CD14-positive monocyte (primary cell): Measurements from ENCODE around the gene U2SURP. TPM values are rescaled to one million over a fixed set of nuclear protein-coding genes. Genes with fewer than 3 reads are reported as not detected.
A peak's percentile ranks its signal among the peaks of the same experiment; 100 is the strongest.
"Not testable (repeated sequence)": the region's sequence is repeated elsewhere in the genome, so short reads cannot be mapped to it uniquely, and the experiment has no call there.

Source experiments
- DNase-seq, 3 donors: peaks; one replicate each; pipeline ENCODE4 v3.0.0-alpha.2; 2011 to 2022
- H2AFZ ChIP-seq: 2 replicates; pipeline ENCODE4 v1.6.0; 2012; ENCODE audit warnings: mild to moderate bottlenecking, low read depth, low read length, inconsistent platforms; ENCODE audit not compliant: insufficient read depth, poor library complexity, severe bottlenecking
- H3K27ac ChIP-seq, 2 donors: 1 replicate in 1 of 2; 2 replicates in 1 of 2; pipeline ENCODE4 v1.5.1; 2012 to 2013; ENCODE audit warnings: low read length in 2 of 2, control low read depth in 1 of 2, inconsistent platforms in 1 of 2, low read depth in 1 of 2, mild to moderate bottlenecking in 1 of 2
- H3K27me3 ChIP-seq, 2 donors: one replicate each; pipeline versions ENCODE4 v1.6.0 to v1.6.1; 2011 to 2013; ENCODE audit warnings: low read length in 2 of 2; ENCODE audit not compliant: control insufficient read depth in 2 of 2, insufficient read depth in 2 of 2
- H3K36me3 ChIP-seq, 2 donors: replicated peaks in 1 of 2; 1 replicate in 1 of 2; 2 replicates in 1 of 2; pipeline versions ENCODE4 v1.5.1 to v1.6.1; 2012 to 2013; ENCODE audit warnings: low read length in 2 of 2, control low read depth in 1 of 2, inconsistent platforms in 1 of 2, mild to moderate bottlenecking in 1 of 2; ENCODE audit not compliant: insufficient read depth in 2 of 2, control insufficient read depth in 1 of 2
- H3K4me1 ChIP-seq, 2 donors: 1 replicate in 1 of 2; 2 replicates in 1 of 2; pipeline versions ENCODE4 v1.5.1 to v1.6.1; 2012 to 2013; ENCODE audit warnings: low read length in 2 of 2, control low read depth in 1 of 2, inconsistent platforms in 1 of 2, mild to moderate bottlenecking in 1 of 2, moderate library complexity in 1 of 2; ENCODE audit not compliant: insufficient read depth in 2 of 2, control insufficient read depth in 1 of 2
- H3K4me2 ChIP-seq: replicated peaks from 2 replicates; pipeline ENCODE3; 2012; ENCODE audit warnings: low read length, moderate library complexity, mild to moderate bottlenecking; ENCODE audit not compliant: poor library complexity, severe bottlenecking; ENCODE audit errors: extremely low read depth
- H3K4me3 ChIP-seq, 3 experiments: fragments of 200-600 bp in 1 of 3; sonication (generic) in 1 of 3; replicated peaks in 1 of 3; 1 replicate in 2 of 3; 2 replicates in 1 of 3; pipeline ENCODE4 v1.5.1; 2011 to 2013; ENCODE audit warnings: low read length in 3 of 3, mild to moderate bottlenecking in 3 of 3, control low read depth in 2 of 3, low read depth in 2 of 3, inconsistent platforms in 1 of 3, moderate library complexity in 1 of 3
- H3K79me2 ChIP-seq: 2 replicates; pipeline ENCODE4 v1.6.0; 2012; ENCODE audit warnings: mild to moderate bottlenecking, control low read depth, inconsistent platforms, low read length, moderate library complexity; ENCODE audit not compliant: insufficient read depth
- H3K9ac ChIP-seq: 2 replicates; pipeline ENCODE4 v1.6.0; 2017; ENCODE audit warnings: low read length, mild to moderate bottlenecking; ENCODE audit not compliant: insufficient read depth, poor library complexity, severe bottlenecking
- H3K9me3 ChIP-seq, 2 donors: replicated peaks in 1 of 2; 1 replicate in 1 of 2; 2 replicates in 1 of 2; pipeline versions ENCODE4 v1.5.1 to v1.6.1; 2012 to 2013; ENCODE audit warnings: low read length in 2 of 2, control low read depth in 1 of 2; ENCODE audit not compliant: control insufficient read depth in 1 of 2, insufficient read depth in 1 of 2
- H4K20me1 ChIP-seq: 2 replicates; pipeline ENCODE4 v1.6.0; 2012; ENCODE audit warnings: mild to moderate bottlenecking, low read length, control low read depth, moderate library complexity; ENCODE audit not compliant: insufficient read depth
- H3K27ac Mint-ChIP-seq, 7 donors: one replicate each; pipeline ENCODE4 v1.8.0; 2020; ENCODE audit warnings: mild to moderate bottlenecking in 7 of 7, mixed read lengths in 7 of 7, moderate library complexity in 6 of 7, inconsistent platforms in 2 of 7
- H3K27me3 Mint-ChIP-seq, 3 donors: one replicate each; pipeline ENCODE4 v1.8.0; 2021 to 2022; ENCODE audit warnings: low read depth in 3 of 3, mild to moderate bottlenecking in 3 of 3, mixed read lengths in 3 of 3, moderate library complexity in 3 of 3, inconsistent platforms in 1 of 3
- H3K36me3 Mint-ChIP-seq, 2 donors: one replicate each; pipeline ENCODE4 v1.8.0; 2020; ENCODE audit warnings: mixed read lengths in 2 of 2, inconsistent platforms in 1 of 2, mild to moderate bottlenecking in 1 of 2
- H3K4me1 Mint-ChIP-seq: one replicate; pipeline ENCODE4 v1.8.0; 2020; ENCODE audit warnings: mild to moderate bottlenecking, mixed read lengths
- H3K4me3 Mint-ChIP-seq, 2 donors: one replicate each; pipeline ENCODE4 v1.8.0; 2020; ENCODE audit warnings: mild to moderate bottlenecking in 2 of 2, mixed read lengths in 2 of 2, moderate library complexity in 1 of 2
- H3K9me3 Mint-ChIP-seq, 7 donors: one replicate each; pipeline ENCODE4 v1.8.0; 2020 to 2022; ENCODE audit warnings: mixed read lengths in 7 of 7, mild to moderate bottlenecking in 6 of 7, moderate library complexity in 6 of 7, inconsistent platforms in 2 of 7
- WGBS: methylation state at CpG from one replicate; pipeline ENCODE4 v1.1.5; 2013; ENCODE audit warnings: missing lambda C conversion rate; ENCODE audit not compliant: insufficient coverage; 5-methylcytosine and 5-hydroxymethylcytosine counted together
- intact Hi-C, 2 donors: fragments of 100-400 bp; cut with micrococcal nuclease; formaldehyde crosslinking; loops; one replicate each; pipeline versions ENCODE4 v1.15.0 to v1.15.1; 2023
- polyA plus RNA-seq, 3 donors: library from polyadenylated mRNA; depleted of rRNA in 1 of 3; unstranded in 2 of 3; stranded (reverse) in 1 of 3; fragments of 300-500 nt in 2 of 3; fragments of >200 nt in 1 of 3; fragmentation: Illumina TruSeq in 2 of 3; gene quantifications; 1 replicate in 2 of 3; 2 replicates in 1 of 3; pipeline ENCODE4 v1.2.3, GENCODE V29; 2012 to 2021
- TF ChIP-seq, protein P1 (sequence below): fragments of 200-600 bp; IDR thresholded peaks from one replicate; pipeline ENCODE4 v1.8.0; 2022; ENCODE audit warnings: antibody characterized with exemption, mild to moderate bottlenecking

The U2SURP gene
- polyA plus RNA-seq, 3 donors: 21.1 to 70.4 (median 51.4) TPM

GRCh38 chr3:142987080-142987700 lies 14.2 kb upstream of the U2SURP start:
- H2AFZ ChIP-seq: no peak overlapping the region
- DNase-seq: peak in 2 of 3 donors; percentile 7 to 33

DNA sequence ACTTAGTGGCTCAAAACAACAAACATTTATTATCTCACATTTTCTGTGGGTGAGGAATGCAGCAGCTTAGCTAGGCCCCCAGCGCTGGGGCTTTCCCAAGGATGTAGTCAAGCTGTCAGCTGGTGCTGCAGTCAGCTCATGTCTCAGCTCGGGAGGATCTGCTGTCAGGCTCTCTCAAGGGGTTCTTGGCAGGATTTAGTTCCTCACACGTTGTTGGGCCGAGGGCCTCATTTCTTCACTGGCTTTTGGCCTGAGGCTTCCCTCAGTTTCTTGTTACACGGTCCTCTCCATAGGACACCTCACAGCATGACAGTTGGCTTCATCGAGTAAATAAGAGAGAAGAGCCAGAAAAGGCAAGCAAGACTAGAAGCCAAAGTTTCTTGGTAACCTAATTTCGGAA lies 13.7 kb upstream of the U2SURP start:
- Histone ChIP-seq H4K20me1 (no peaks in the 10 kb centered on the region), H3K9me3 (peaks cover 0 to 3% of the 10 kb centered on the region in 2 donors), H3K4me3 (no peak overlapping the region), H3K27ac (no peak overlapping the region), H3K4me1 (no peaks in the 10 kb centered on the region), H3K9ac (no peak overlapping the region), H2AFZ (no peak overlapping the region), H3K4me2 (no peak overlapping the region), H3K27me3 (no peaks in the 10 kb centered on the region), H3K79me2 (no peaks in the 10 kb centered on the region), H3K36me3 (no peaks in the 10 kb centered on the region)
- Mint-ChIP-seq H3K9me3 (peaks cover 2 to 14% (median 8%) of the 10 kb centered on the region in 7 donors), H3K4me1 (peaks cover 2% of the 10 kb centered on the region), H3K27me3 (peaks cover 0 to 2% (median 0%) of the 10 kb centered on the region in 3 donors), H3K4me3 (no peak overlapping the region), H3K36me3 (no peaks in the 10 kb centered on the region), H3K27ac (no peak overlapping the region)
- TF ChIP-seq, protein P1, sequence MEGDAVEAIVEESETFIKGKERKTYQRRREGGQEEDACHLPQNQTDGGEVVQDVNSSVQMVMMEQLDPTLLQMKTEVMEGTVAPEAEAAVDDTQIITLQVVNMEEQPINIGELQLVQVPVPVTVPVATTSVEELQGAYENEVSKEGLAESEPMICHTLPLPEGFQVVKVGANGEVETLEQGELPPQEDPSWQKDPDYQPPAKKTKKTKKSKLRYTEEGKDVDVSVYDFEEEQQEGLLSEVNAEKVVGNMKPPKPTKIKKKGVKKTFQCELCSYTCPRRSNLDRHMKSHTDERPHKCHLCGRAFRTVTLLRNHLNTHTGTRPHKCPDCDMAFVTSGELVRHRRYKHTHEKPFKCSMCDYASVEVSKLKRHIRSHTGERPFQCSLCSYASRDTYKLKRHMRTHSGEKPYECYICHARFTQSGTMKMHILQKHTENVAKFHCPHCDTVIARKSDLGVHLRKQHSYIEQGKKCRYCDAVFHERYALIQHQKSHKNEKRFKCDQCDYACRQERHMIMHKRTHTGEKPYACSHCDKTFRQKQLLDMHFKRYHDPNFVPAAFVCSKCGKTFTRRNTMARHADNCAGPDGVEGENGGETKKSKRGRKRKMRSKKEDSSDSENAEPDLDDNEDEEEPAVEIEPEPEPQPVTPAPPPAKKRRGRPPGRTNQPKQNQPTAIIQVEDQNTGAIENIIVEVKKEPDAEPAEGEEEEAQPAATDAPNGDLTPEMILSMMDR: no peak
- 69% methylated on average over 5 of the region's 7 CpGs for WGBS
- DNase-seq: no peak
- intact Hi-C loops: no loop called here

More at GRCh38 chr3:142987080-142987700, 14.2 kb upstream of the U2SURP start:
- Histone ChIP-seq H3K27me3 (no peaks in the 10 kb centered on the region), H3K9me3 (peaks cover 0 to 3% of the 10 kb centered on the region in 2 donors), H3K36me3 (no peaks in the 10 kb centered on the region), H3K79me2 (no peaks in the 10 kb centered on the region), H3K27ac (no peak overlapping the region), H3K4me1 (no peaks in the 10 kb centered on the region), H3K4me2 (no peak overlapping the region), H3K4me3 (no peak overlapping the region), H4K20me1 (no peaks in the 10 kb centered on the region), H3K9ac (no peak overlapping the region)
- no peaks in the 10 kb centered on the region for H3K36me3 Mint-ChIP-seq
- H3K27ac Mint-ChIP-seq: no peak overlapping the region
- peaks cover 6% of the 10 kb centered on the region for H3K4me1 Mint-ChIP-seq
- whole genome bisulfite sequencing: no CpG with 5 or more reads among the region's 5 CpGs
- H3K27me3 Mint-ChIP-seq: peaks cover 0 to 2% (median 0%) of the 10 kb centered on the region in 3 donors
- H3K9me3 Mint-ChIP-seq: peaks cover 2 to 12% (median 7%) of the 10 kb centered on the region in 7 donors
- TF ChIP-seq, protein P1: peak; percentile 83
- no peak overlapping the region for H3K4me3 Mint-ChIP-seq
- intact Hi-C loops: no loop called here

DNA sequence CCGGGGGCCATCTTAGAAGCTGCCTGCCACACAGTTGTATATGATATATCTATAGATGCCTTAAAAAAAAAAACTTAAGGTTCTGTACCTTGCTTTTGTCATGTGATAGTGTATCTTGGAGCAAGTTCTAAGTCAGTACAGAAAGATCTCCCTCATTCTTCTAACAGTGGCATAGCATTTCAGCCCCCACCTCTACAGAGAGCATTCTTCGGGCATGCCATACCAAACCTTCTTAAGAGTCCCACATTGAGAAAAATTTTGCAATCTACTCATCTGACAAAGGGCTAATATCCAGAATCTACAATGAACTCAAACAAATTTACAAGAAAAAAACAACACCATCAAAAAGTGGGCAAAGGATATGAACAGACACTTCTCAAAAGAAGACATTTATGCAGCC lies 13.1 kb upstream of the U2SURP start:
- H3K79me2 ChIP-seq, H3K27me3 ChIP-seq, H3K27ac ChIP-seq, H3K27me3 Mint-ChIP-seq, H4K20me1 ChIP-seq, H3K9me3 ChIP-seq, H3K36me3 Mint-ChIP-seq, H3K4me3 Mint-ChIP-seq, H3K36me3 ChIP-seq, H3K4me2 ChIP-seq, DNase-seq, H2AFZ ChIP-seq, H3K27ac Mint-ChIP-seq, intact Hi-C loops, H3K4me1 Mint-ChIP-seq, H3K9ac ChIP-seq, H3K4me1 ChIP-seq, H3K4me3 ChIP-seq: not testable (repeated sequence)
- 100% methylated on average over 1 of the region's 2 CpGs for WGBS
- peaks cover 2 to 14% (median 8%) of the 10 kb centered on the region in 7 donors for H3K9me3 Mint-ChIP-seq
